Fibroblast of mammary gland (primary cell): ENCODE results near the gene CARS2.

Source experiments
- DNase-seq: peaks from one replicate; pipeline ENCODE4 v3.0.0-alpha.2; 2010; ENCODE audit warnings: low read depth
- H3K4me3 ChIP-seq: 2 replicates; pipeline ENCODE4 v1.5.1; 2011; ENCODE audit warnings: low read depth, mild to moderate bottlenecking, low read length, moderate library complexity; ENCODE audit not compliant: control insufficient read depth
- TF ChIP-seq, protein P1 (sequence below): conservative IDR thresholded peaks from 2 replicates; pipeline ENCODE4 v1.5.1; 2011; ENCODE audit warnings: low read depth, low read length, inconsistent platforms; ENCODE audit not compliant: control insufficient read depth, insufficient read depth

Gene CARS2

DNA sequence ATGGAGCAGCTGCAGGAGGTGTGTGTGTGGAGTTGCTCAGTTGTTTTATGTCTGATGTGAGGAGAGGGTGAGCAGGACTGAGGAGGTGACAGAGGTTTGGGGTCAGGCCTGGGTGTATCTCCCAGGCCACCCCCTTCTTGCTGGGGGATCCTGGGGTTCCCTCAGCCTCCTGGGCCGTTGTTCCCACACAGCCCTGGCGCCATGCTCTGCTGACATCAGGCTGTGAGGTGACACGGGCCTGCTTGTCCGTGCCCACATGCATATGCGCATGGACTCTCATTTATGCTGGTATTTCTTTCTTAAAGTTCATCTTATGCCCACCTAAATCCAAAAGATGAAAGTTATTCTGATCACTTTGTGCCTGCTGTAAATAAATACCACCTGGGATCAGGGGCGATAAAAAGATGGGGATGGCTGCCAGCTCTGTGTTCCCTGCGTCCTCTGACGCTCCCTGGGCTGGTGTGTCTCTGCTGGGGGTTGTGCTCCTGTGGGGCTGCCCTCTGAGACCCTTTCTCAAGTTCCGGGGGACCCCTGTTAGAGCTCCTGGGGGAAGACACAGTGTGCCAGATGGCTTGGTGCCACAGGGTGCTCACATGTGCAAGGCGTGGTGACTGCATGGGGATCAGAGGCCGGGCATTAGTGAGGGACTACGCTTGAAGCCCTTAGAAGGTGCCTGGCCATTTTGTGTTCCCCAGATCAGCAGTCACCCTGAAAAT, 78.0 kb downstream of the CARS2 start:
- no peak for DNase-seq
- H3K4me3 ChIP-seq = no peak overlapping the region
- TF ChIP-seq, protein P1, sequence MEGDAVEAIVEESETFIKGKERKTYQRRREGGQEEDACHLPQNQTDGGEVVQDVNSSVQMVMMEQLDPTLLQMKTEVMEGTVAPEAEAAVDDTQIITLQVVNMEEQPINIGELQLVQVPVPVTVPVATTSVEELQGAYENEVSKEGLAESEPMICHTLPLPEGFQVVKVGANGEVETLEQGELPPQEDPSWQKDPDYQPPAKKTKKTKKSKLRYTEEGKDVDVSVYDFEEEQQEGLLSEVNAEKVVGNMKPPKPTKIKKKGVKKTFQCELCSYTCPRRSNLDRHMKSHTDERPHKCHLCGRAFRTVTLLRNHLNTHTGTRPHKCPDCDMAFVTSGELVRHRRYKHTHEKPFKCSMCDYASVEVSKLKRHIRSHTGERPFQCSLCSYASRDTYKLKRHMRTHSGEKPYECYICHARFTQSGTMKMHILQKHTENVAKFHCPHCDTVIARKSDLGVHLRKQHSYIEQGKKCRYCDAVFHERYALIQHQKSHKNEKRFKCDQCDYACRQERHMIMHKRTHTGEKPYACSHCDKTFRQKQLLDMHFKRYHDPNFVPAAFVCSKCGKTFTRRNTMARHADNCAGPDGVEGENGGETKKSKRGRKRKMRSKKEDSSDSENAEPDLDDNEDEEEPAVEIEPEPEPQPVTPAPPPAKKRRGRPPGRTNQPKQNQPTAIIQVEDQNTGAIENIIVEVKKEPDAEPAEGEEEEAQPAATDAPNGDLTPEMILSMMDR = no peak

DNA sequence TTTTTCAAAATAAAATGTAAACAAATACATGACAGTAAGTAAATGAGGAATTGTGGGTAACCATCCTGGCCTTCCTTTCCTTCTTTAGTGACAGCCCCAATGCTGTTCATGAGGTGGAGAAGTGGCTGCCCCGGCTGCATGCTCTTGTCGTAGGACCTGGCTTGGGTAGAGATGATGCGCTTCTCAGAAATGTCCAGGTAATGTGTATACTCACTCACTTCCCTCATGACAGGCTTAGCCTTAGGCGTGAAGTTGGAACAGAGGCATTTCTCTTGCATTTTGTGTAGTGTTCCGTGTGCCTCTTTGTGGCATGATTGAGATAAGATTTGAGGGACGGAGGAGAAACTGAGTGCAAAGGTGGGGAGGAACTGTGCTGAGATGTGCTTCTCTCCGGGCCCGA, 78.6 kb downstream of the CARS2 start:
- no peak for DNase-seq
- H3K4me3 ChIP-seq = no peak overlapping the region
- TF ChIP-seq, protein P1 = no peak

DNA sequence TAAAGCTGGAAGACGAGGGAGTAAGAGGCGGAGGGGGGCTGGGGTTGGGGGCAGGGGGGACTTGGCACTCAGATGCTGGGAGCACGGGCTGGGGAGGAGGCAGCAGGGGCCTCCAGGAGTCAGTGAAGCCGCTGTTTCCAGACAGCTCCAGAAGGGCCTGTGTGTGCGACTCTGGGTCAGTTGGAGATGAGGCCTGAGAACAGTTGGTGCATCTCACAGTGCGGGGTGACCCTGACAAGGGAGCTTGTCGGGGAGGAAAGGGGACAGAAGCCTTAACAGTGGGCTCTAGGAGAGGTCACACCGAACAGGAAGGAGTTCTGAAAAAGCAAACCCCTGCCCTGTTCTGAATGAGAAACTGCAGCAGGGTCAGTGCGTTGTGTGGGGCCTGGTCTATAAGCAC, 79.4 kb downstream of the CARS2 start:
- TF ChIP-seq, protein P1 = no peak
- H3K4me3 ChIP-seq = no peak overlapping the region
- DNase-seq = no peak

DNA sequence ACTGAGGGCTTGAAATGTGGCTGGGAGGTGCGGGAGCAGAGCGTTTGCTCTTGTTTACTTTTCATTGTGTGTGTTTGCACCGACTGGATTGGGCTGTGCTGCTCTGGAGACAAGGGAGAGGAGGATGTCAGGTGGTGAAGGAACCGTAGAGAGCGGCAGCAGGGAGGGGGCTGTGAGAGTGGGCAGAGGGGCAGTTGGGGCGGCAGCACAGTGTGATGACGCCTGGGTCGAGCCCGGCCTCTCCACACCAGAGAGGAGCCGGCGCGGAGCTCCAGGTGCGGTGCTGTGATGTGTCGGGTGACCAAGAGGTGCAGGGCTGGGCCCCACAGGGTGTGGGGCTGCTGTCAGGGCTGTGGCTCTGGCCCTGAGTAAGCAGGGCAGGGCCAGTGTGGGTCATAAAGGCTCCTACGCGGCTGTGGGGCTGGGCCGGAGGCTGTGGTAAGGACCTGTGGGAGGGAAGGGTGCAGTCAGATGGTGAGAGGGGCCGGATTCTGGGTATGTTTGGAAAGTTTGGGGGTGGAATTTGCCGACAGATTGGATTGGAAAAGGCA, 80.1 kb downstream of the CARS2 start:
- TF ChIP-seq, protein P1 = no peak
- no peak overlapping the region for H3K4me3 ChIP-seq
- DNase-seq = no peak

DNA sequence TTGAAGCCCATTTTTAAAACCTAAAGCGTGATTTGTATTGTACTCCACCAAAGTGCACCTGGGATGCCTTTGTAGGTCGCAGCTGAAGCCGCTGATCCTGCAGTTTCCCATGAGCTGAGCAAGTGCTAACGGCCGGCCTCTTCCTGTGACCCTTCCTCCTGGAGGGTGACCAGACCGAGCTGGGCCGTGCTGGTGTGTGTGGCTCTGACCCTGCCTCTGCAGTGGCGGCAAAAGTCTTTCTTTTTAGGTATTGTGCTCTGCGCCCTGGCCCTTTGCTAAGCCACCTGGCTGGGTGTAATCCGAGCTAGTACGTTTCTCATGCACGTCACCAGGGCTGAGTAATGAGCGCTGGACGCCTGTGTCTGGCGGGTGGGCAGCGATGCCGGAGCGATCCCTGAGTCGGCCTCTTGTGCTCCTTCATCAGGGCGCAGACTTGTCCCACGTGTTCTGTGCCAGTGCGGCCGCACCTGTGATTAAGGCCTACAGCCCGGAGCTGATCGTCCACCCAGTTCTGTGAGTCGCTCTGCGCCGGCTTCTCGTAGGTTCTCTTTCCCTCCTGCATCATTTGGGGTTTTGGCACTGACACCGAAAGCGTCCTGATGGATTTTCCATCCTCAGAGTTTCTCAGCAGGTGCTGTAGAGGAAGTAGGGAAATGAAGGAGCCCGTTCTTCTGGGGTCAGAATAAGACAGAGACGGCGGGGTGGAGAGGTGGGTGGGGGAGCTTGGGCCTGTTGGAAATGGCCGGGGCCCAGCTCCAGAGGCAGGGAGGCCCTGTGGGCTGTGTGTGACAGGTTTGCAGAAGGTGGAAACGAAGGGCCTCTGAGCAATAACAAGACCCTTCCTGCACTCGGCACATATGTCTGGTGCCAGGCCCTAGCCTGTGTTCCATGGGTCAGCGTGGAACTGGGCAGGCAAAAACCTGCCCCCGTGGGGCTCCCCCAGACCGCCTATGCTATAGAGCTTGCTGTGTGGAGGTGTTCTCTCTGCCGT, 80.9 kb downstream of the CARS2 start:
- TF ChIP-seq, protein P1 = no peak
- DNase-seq = no peak

DNA sequence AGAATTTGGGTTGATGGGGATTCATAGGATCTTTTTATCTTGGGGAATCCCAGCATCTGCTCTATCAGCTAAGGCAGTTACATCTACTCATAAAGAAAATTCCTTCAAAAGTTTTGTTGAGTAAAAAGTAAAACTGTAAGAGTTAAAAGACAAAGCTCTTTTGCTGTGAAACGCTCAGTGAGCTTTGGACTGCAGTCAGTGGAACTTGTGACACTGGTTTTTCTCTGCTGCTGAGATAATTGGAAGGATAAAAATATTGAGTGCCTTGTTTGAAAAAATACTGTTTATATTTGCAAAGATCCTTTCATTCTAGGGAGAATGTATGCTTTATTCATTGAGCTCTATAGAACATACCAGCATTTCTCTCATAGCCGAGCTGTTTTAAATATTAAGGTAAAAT, 85.3 kb downstream of the CARS2 start:
- no peak overlapping the region for H3K4me3 ChIP-seq

More for the DNA sequence above, 80.9 kb downstream of the CARS2 start:
- no peak overlapping the region for H3K4me3 ChIP-seq

More for the DNA sequence above, 85.3 kb downstream of the CARS2 start:
- TF ChIP-seq, protein P1 = no peak
- no peak for DNase-seq
